H9 (cell line): Measurements from ENCODE around the gene PRSS50. TPM values are rescaled to one million over a fixed set of nuclear protein-coding genes. Genes with fewer than 3 reads are reported as not detected.

Source experiments
- DNase-seq: peaks from one replicate; pipeline ENCODE4 v3.0.0-alpha.2; 2017
- H2AFZ ChIP-seq: one replicate; pipeline ENCODE4 v1.6.1; 2013; ENCODE audit warnings: mild to moderate bottlenecking, low read length, control low read depth, moderate library complexity
- H2AK5ac ChIP-seq: 2 replicates; pipeline ENCODE4 v1.6.1; 2013; ENCODE audit warnings: low read length, control low read depth, mixed read lengths; ENCODE audit not compliant: insufficient read length
- H2BK120ac ChIP-seq: one replicate; pipeline ENCODE4 v1.6.1; 2013; ENCODE audit warnings: low read depth, mild to moderate bottlenecking, low read length, control low read depth, inconsistent platforms; ENCODE audit not compliant: poor library complexity, severe bottlenecking
- H2BK12ac ChIP-seq: 2 replicates; pipeline ENCODE4 v1.6.1; 2013; ENCODE audit warnings: low read length, control low read depth, mixed read lengths, low read depth; ENCODE audit not compliant: insufficient read length
- H2BK15ac ChIP-seq: 2 replicates; pipeline ENCODE4 v1.6.1; 2013; ENCODE audit warnings: low read depth, low read length, control low read depth
- H2BK20ac ChIP-seq: one replicate; pipeline ENCODE4 v1.6.1; 2013; ENCODE audit warnings: low read depth, mild to moderate bottlenecking, low read length, control low read depth, inconsistent platforms; ENCODE audit not compliant: poor library complexity, severe bottlenecking
- H2BK5ac ChIP-seq: 2 replicates; pipeline ENCODE4 v1.6.1; 2013; ENCODE audit warnings: low read length, control low read depth, mixed read lengths; ENCODE audit not compliant: insufficient read length
- H3K14ac ChIP-seq: 2 replicates; pipeline ENCODE4 v1.6.1; 2013; ENCODE audit warnings: low read length, control low read depth; ENCODE audit not compliant: insufficient read depth
- H3K18ac ChIP-seq: 2 replicates; pipeline ENCODE4 v1.6.1; 2013; ENCODE audit warnings: low read depth, mild to moderate bottlenecking, mixed read lengths, low read length, control low read depth; ENCODE audit not compliant: insufficient read length
- H3K23ac ChIP-seq: 2 replicates; pipeline ENCODE4 v1.6.1; 2013; ENCODE audit warnings: low read length, control low read depth, mixed read lengths, low read depth; ENCODE audit not compliant: insufficient read length
- H3K23me2 ChIP-seq: 2 replicates; pipeline ENCODE4 v1.6.1; 2013; ENCODE audit warnings: low read depth, mild to moderate bottlenecking, mixed read lengths, low read length, control low read depth; ENCODE audit not compliant: insufficient read length, poor library complexity, severe bottlenecking
- H3K27ac ChIP-seq: 2 replicates; pipeline ENCODE4 v1.5.1; 2013; ENCODE audit warnings: low read length, control low read depth, mixed read lengths, low read depth; ENCODE audit not compliant: insufficient read length
- H3K27me3 ChIP-seq: 2 replicates; pipeline ENCODE4 v1.6.1; 2013; ENCODE audit warnings: low read length, control low read depth, inconsistent platforms; ENCODE audit not compliant: insufficient read depth
- H3K4ac ChIP-seq: 2 replicates; pipeline ENCODE4 v1.6.1; 2013; ENCODE audit warnings: low read depth, mild to moderate bottlenecking, control low read depth, inconsistent platforms, low read length, moderate library complexity
- H3K4me1 ChIP-seq: 2 replicates; pipeline ENCODE4 v1.6.1; 2013; ENCODE audit warnings: low read length, control low read depth, inconsistent platforms; ENCODE audit not compliant: insufficient read depth
- H3K4me2 ChIP-seq: 2 replicates; pipeline ENCODE4 v1.6.1; 2013; ENCODE audit warnings: low read length, control low read depth, mixed read lengths; ENCODE audit not compliant: insufficient read length, insufficient read depth
- H3K56ac ChIP-seq: 2 replicates; pipeline ENCODE4 v1.6.1; 2013; ENCODE audit warnings: low read depth, mild to moderate bottlenecking, mixed read lengths, low read length, control low read depth; ENCODE audit not compliant: insufficient read length
- H3K79me1 ChIP-seq: 2 replicates; pipeline ENCODE4 v1.6.1; 2013; ENCODE audit warnings: low read depth, mild to moderate bottlenecking, moderate library complexity, low read length, control low read depth, inconsistent platforms; ENCODE audit not compliant: insufficient read depth, poor library complexity, severe bottlenecking
- H3K79me2 ChIP-seq: 2 replicates; pipeline ENCODE4 v1.6.1; 2013; ENCODE audit warnings: low read length, control low read depth, inconsistent platforms; ENCODE audit not compliant: insufficient read depth
- H3K9ac ChIP-seq: 2 replicates; pipeline ENCODE4 v1.6.1; 2013; ENCODE audit warnings: low read length, control low read depth, mixed read lengths; ENCODE audit not compliant: insufficient read length; ENCODE audit errors: extremely low read depth
- H3K9me3 ChIP-seq: one replicate; pipeline ENCODE4 v1.6.1; 2013; ENCODE audit warnings: low read depth, low read length, inconsistent platforms; ENCODE audit not compliant: control insufficient read depth
- H3T11ph ChIP-seq: one replicate; pipeline ENCODE4 v1.6.1; 2013; ENCODE audit warnings: mild to moderate bottlenecking, low read length, control low read depth, inconsistent platforms
- H4K20me1 ChIP-seq: one replicate; pipeline ENCODE4 v1.6.1; 2013; ENCODE audit not compliant: control insufficient read depth, insufficient read length, insufficient read depth
- H4K5ac ChIP-seq: 2 replicates; pipeline ENCODE4 v1.6.1; 2013; ENCODE audit warnings: low read depth, mild to moderate bottlenecking, mixed read lengths, low read length, control low read depth; ENCODE audit not compliant: insufficient read length
- H4K8ac ChIP-seq: replicated peaks from 2 replicates; pipeline ENCODE4 v1.6.1; 2013; ENCODE audit warnings: low read length, control low read depth, mixed read lengths, low read depth; ENCODE audit not compliant: insufficient read length
- H4K91ac ChIP-seq: 2 replicates; pipeline ENCODE4 v1.6.1; 2013; ENCODE audit warnings: low read depth, mild to moderate bottlenecking, moderate library complexity, mixed read lengths, low read length, control low read depth; ENCODE audit not compliant: insufficient read length
- H3K27ac Mint-ChIP-seq, 3 experiments: 2 replicates in 2 of 3; 3 replicates in 1 of 3; pipeline ENCODE4 v1.8.0; 2020 to 2021; ENCODE audit warnings: mixed read lengths in 3 of 3, mild to moderate bottlenecking in 1 of 3, moderate library complexity in 1 of 3
- H3K27me3 Mint-ChIP-seq: 2 replicates; pipeline ENCODE4 v1.8.0; 2021; ENCODE audit warnings: low read depth, mild to moderate bottlenecking, moderate library complexity, mixed read lengths
- H3K36me3 Mint-ChIP-seq, 3 experiments: 2 replicates in 2 of 3; 3 replicates in 1 of 3; pipeline ENCODE4 v1.8.0; 2020 to 2021; ENCODE audit warnings: low read depth in 3 of 3, mixed read lengths in 3 of 3; ENCODE audit not compliant: insufficient read depth in 1 of 3
- H3K4me1 Mint-ChIP-seq, 2 experiments: 2 replicates each; pipeline ENCODE4 v1.8.0; 2020; ENCODE audit warnings: mixed read lengths in 2 of 2
- H3K4me3 Mint-ChIP-seq, 2 experiments: 2 replicates in 1 of 2; 3 replicates in 1 of 2; pipeline ENCODE4 v1.8.0; 2020 to 2021; ENCODE audit warnings: mild to moderate bottlenecking in 2 of 2, mixed read lengths in 2 of 2, moderate library complexity in 1 of 2
- H3K9me3 Mint-ChIP-seq, 2 experiments: 2 replicates in 1 of 2; 3 replicates in 1 of 2; pipeline ENCODE4 v1.8.0; 2020; ENCODE audit warnings: mild to moderate bottlenecking in 2 of 2, mixed read lengths in 2 of 2, moderate library complexity in 1 of 2
- CTCF ChIP-seq: fragments of 200-600 bp; sonication (generic); conservative IDR thresholded peaks from 3 replicates; pipeline ENCODE4 v1.8.0; 2021; ENCODE audit warnings: antibody characterized with exemption, mild to moderate bottlenecking
- WGBS: extraction: QIAGEN DNeasy Blood & Tissue Kit; methylation state at CpG from one replicate; pipeline ENCODE4 v1.1.7; 2013; ENCODE audit warnings: missing lambda C conversion rate, low lambda C conversion rate, mixed read lengths; ENCODE audit not compliant: insufficient read length; ENCODE audit errors: extremely low coverage; 5-methylcytosine and 5-hydroxymethylcytosine counted together
- total RNA-seq: library from RNA; stranded (reverse); gene quantifications from 2 replicates; pipeline ENCODE4 v1.2.1, GENCODE V29; 2021

PRSS50 gene
- total RNA-seq, 1 experiment from 2014 or later = 0.24 TPM

- peak; percentile 42; the same call in 2 of the 3 replicates for TF ChIP-seq CTCF
- no peak overlapping the region for H2AFZ ChIP-seq
- DNase-seq = no peak
- H4K20me1 ChIP-seq = no peaks in the 10 kb centered on the region
- no peak overlapping the region for H2BK5ac ChIP-seq
- H3K27me3 ChIP-seq = peaks cover 3% of the 10 kb centered on the region; the same call in 1 of the 2 replicates
- no peak overlapping the region for H2BK12ac ChIP-seq
- H3K23ac ChIP-seq = no peak overlapping the region
- H2BK15ac ChIP-seq = no peak overlapping the region
- no peak overlapping the region for H2AK5ac ChIP-seq
- H3K36me3 Mint-ChIP-seq = no peaks in the 10 kb centered on the region
- no peak overlapping the region for H3K4me3 Mint-ChIP-seq
- no peaks in the 10 kb centered on the region for H3K23me2 ChIP-seq
- H3K27me3 Mint-ChIP-seq = peaks cover 20% of the 10 kb centered on the region
- H3K27ac Mint-ChIP-seq = no peak overlapping the region
- no peaks in the 10 kb centered on the region for H3K9me3 ChIP-seq
- no peak overlapping the region for H2BK20ac ChIP-seq
- H3T11ph ChIP-seq = no peak overlapping the region
- H3K9me3 Mint-ChIP-seq = no peaks in the 10 kb centered on the region
- no peak overlapping the region for H4K5ac ChIP-seq
- no peak overlapping the region for H3K56ac ChIP-seq
- H3K18ac ChIP-seq = no peak overlapping the region
- no peak overlapping the region for H3K27ac ChIP-seq
- H2BK120ac ChIP-seq = no peak overlapping the region
- no peak overlapping the region for H4K8ac ChIP-seq
- no peak overlapping the region for H3K14ac ChIP-seq
- H3K79me2 ChIP-seq = no peaks in the 10 kb centered on the region
- H3K9ac ChIP-seq = no peak overlapping the region
- H3K4me2 ChIP-seq = no peak overlapping the region
- H3K79me1 ChIP-seq = no peaks in the 10 kb centered on the region
- WGBS = no CpG with 5 or more reads among the region's 13 CpGs
- no peak overlapping the region for H3K4ac ChIP-seq
- H4K91ac ChIP-seq = no peak overlapping the region
- H3K4me1 ChIP-seq = no peaks in the 10 kb centered on the region
- peaks cover 13 to 17% of the 10 kb centered on the region in 2 experiments for H3K4me1 Mint-ChIP-seq
These were observed 10.7 kb downstream of the PRSS50 start for GRCh38 chr3:46706771-46707582.
